Adipocyte (in vitro differentiated cells): ENCODE results near the gene MANF.

ENCODE experiments used
- DNase-seq: peaks from one replicate; pipeline ENCODE4 v3.0.0-alpha.2; 2015; ENCODE audit warnings: low read depth
- H3K27me3 ChIP-seq: replicated peaks from 2 replicates; pipeline ENCODE4 v1.7.0; 2013; ENCODE audit warnings: mild to moderate bottlenecking, low read length, moderate library complexity; ENCODE audit not compliant: control insufficient read depth, insufficient read depth
- H3K36me3 ChIP-seq: 2 replicates; pipeline ENCODE4 v1.7.0; 2013; ENCODE audit warnings: low read length, mild to moderate bottlenecking, moderate library complexity; ENCODE audit not compliant: control insufficient read depth, insufficient read depth, severe bottlenecking
- H3K4me1 ChIP-seq: 2 replicates; pipeline ENCODE4 v1.7.0; 2013; ENCODE audit warnings: mild to moderate bottlenecking, low read length, moderate library complexity; ENCODE audit not compliant: control insufficient read depth, insufficient read depth
- H3K4me3 ChIP-seq: 2 replicates; pipeline ENCODE4 v1.7.0; 2013; ENCODE audit warnings: mild to moderate bottlenecking, low read length, moderate library complexity
- H3K9ac ChIP-seq: 2 replicates; pipeline ENCODE4 v1.7.0; 2013; ENCODE audit warnings: mild to moderate bottlenecking, low read length, moderate library complexity
- H3K9me3 ChIP-seq: 2 replicates; pipeline ENCODE4 v1.7.0; 2013; ENCODE audit warnings: mild to moderate bottlenecking, low read length, moderate library complexity; ENCODE audit not compliant: control insufficient read depth

The MANF gene

GRCh38 chr3:51403675-51404074 is 18.6 kb downstream of the MANF start:
- H3K4me3 ChIP-seq, result no peak overlapping the region
- no peaks in the 10 kb centered on the region for H3K9me3 ChIP-seq
- DNase-seq, result no peak
- H3K9ac ChIP-seq, result no peak overlapping the region
- peaks cover 57% of the 10 kb centered on the region for H3K36me3 ChIP-seq
- H3K27me3 ChIP-seq, result no peaks in the 10 kb centered on the region
- H3K4me1 ChIP-seq, result peaks cover 2% of the 10 kb centered on the region

- Histone ChIP-seq H3K4me3 (no peak overlapping the region), H3K9me3 (no peaks in the 10 kb centered on the region), H3K27me3 (no peaks in the 10 kb centered on the region), H3K9ac (no peak overlapping the region), H3K36me3 (peaks cover 77% of the 10 kb centered on the region), H3K4me1 (no peaks in the 10 kb centered on the region)
- no peak for DNase-seq
Measured at GRCh38 chr3:51408021-51408420, 22.9 kb downstream of the MANF start.

- Histone ChIP-seq H3K4me3 (no peak overlapping the region), H3K9me3 (no peaks in the 10 kb centered on the region), H3K36me3 (peaks cover 79% of the 10 kb centered on the region), H3K27me3 (no peaks in the 10 kb centered on the region), H3K9ac (no peak overlapping the region), H3K4me1 (no peaks in the 10 kb centered on the region)
- DNase-seq, result no peak
Measured at GRCh38 chr3:51408813-51409212, 23.7 kb downstream of the MANF start.

GRCh38 chr3:51422211-51422610 is 37.1 kb downstream of the MANF start:
- peaks cover 65% of the 10 kb centered on the region for H3K36me3 ChIP-seq
- H3K4me1 ChIP-seq, result no peaks in the 10 kb centered on the region
- no peak overlapping the region for H3K4me3 ChIP-seq
- H3K27me3 ChIP-seq, result no peaks in the 10 kb centered on the region
- no peaks in the 10 kb centered on the region for H3K9me3 ChIP-seq
- H3K9ac ChIP-seq, result no peak overlapping the region
- no peak for DNase-seq

GRCh38 chr3:51426921-51427320 is 41.8 kb downstream of the MANF start:
- Histone ChIP-seq H3K27me3 (no peaks in the 10 kb centered on the region), H3K9ac (no peak overlapping the region), H3K4me3 (no peak overlapping the region), H3K9me3 (no peaks in the 10 kb centered on the region), H3K4me1 (no peaks in the 10 kb centered on the region), H3K36me3 (peaks cover 70% of the 10 kb centered on the region)
- no peak for DNase-seq

GRCh38 chr3:51429138-51429537 is 44.0 kb downstream of the MANF start:
- Histone ChIP-seq H3K9ac (no peak overlapping the region), H3K4me1 (peaks cover 3% of the 10 kb centered on the region), H3K9me3 (no peaks in the 10 kb centered on the region), H3K36me3 (peaks cover 66% of the 10 kb centered on the region), H3K27me3 (no peaks in the 10 kb centered on the region), H3K4me3 (no peak overlapping the region)
- DNase-seq, result no peak

- H3K4me3 ChIP-seq, result no peak overlapping the region
- no peak overlapping the region for H3K9ac ChIP-seq
- H3K4me1 ChIP-seq, result peaks cover 23% of the 10 kb centered on the region
- DNase-seq, result no peak
- no peaks in the 10 kb centered on the region for H3K9me3 ChIP-seq
- no peaks in the 10 kb centered on the region for H3K27me3 ChIP-seq
- H3K36me3 ChIP-seq, result peaks cover 49% of the 10 kb centered on the region
Measured at GRCh38 chr3:51434110-51434509, 49.0 kb downstream of the MANF start.

- Histone ChIP-seq H3K27me3 (no peaks in the 10 kb centered on the region), H3K4me1 (peaks cover 23% of the 10 kb centered on the region), H3K36me3 (peaks cover 48% of the 10 kb centered on the region), H3K9me3 (no peaks in the 10 kb centered on the region), H3K9ac (peak overlapping the region; percentile 13), H3K4me3 (peak overlapping the region; percentile 37)
- DNase-seq, result peak; percentile 31
Measured at GRCh38 chr3:51434746-51435327, 49.7 kb downstream of the MANF start.

GRCh38 chr3:51436998-51437639 is 52.0 kb downstream of the MANF start:
- H3K4me1 ChIP-seq, result peaks cover 23% of the 10 kb centered on the region
- peaks cover 52% of the 10 kb centered on the region for H3K36me3 ChIP-seq
- no peaks in the 10 kb centered on the region for H3K9me3 ChIP-seq
- DNase-seq, result no peak
- no peak overlapping the region for H3K4me3 ChIP-seq
- H3K27me3 ChIP-seq, result no peaks in the 10 kb centered on the region
- no peak overlapping the region for H3K9ac ChIP-seq
